HG02759 (cell line): ENCODE measurements around the gene TRIM16.
"Not testable (repeated sequence)": the region's sequence is repeated elsewhere in the genome, so short reads cannot be mapped to it uniquely, and the experiment has no call there.

ENCODE experiments used
- ATAC-seq: cut with Tn5 transposase; IDR thresholded peaks from one replicate; pipeline ENCODE4 v1.9.1; 2021; ENCODE audit warnings: mild to moderate bottlenecking, moderate library complexity; ENCODE audit not compliant: unreplicated experiment

TRIM16 gene

DNA sequence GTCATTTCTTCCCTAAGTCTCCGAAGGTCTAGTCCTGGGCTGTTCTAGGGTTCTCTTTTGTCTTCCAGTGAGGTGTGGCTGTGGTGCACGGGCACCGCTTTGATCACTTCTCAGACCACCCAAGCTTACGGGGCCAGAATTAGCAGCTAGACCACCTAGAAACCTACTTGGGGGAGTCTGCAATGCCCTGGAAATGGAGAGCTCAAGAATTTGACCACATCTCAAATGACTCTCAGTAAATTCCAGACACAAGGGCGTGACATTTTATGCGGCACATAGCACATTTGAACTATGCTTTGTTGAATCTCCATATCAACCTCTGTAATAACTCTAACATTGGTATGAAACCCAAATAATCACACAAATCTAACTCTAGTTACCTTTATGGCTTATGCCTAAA lies 24.9 kb downstream of the TRIM16 start:
- no peak for ATAC-seq

DNA sequence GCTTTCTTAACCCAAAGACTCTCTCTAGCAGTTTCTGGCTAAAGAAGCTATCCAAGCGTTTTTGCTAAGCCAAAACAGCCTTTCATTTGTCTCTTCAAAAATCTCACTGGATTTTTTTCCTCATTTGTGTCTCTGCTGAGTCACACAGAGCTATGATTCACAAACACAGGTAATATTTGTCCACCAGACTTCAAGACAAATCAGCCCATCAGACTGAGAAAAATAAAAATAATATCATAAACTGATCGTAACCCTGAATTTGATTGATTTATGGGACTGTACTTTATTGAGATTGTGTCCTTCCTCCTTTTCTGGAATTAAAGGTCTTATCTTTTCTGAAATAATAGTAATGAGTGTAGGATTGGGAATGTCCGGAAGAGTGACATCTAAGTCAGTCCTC lies 25.8 kb downstream of the TRIM16 start:
- ATAC-seq = no peak

DNA sequence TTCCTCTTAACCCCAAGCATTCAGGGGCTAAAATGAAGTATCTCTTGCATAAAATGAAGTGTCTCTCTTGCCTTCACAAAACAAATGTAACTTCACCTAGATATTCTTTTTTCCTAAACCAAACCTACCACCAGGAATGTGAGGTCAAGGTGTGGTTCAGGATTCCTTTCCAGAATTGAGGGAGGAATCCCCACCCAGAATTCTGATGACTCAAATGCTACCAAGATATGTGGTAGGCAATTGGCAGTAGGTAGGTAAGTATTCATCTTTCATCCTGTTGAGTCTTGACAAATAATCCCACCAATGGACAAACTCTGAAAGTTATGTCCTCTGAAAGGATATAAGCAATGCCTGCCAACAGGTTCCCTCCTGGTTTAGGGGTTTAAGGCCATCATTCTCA lies 26.2 kb downstream of the TRIM16 start:
- no peak for ATAC-seq

GRCh38 chr17:15654886-15655561 lies 29.1 kb downstream of the TRIM16 start:
- ATAC-seq = no peak

GRCh38 chr17:15654401-15654800 lies 29.7 kb downstream of the TRIM16 start:
- ATAC-seq = not testable (repeated sequence)

DNA sequence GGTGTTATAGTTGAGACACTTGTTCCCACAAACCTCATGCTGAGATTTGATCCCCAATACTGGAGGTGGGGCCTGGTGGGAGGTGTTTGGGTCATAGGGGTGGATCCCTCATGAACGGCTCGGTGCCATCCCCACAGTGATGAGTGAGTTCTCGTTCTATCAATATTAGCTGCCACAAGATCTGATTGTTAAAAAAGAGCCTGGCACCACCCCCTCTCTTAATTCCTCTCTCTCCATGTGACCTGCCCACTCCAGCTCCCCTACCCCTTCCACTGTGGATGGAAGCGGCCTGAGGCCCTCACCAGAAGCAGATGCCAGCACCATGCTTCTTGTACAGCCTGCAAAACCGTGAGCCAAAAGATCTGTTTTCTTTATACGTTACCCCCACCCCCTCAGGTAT lies 31.2 kb downstream of the TRIM16 start:
- no peak for ATAC-seq

DNA sequence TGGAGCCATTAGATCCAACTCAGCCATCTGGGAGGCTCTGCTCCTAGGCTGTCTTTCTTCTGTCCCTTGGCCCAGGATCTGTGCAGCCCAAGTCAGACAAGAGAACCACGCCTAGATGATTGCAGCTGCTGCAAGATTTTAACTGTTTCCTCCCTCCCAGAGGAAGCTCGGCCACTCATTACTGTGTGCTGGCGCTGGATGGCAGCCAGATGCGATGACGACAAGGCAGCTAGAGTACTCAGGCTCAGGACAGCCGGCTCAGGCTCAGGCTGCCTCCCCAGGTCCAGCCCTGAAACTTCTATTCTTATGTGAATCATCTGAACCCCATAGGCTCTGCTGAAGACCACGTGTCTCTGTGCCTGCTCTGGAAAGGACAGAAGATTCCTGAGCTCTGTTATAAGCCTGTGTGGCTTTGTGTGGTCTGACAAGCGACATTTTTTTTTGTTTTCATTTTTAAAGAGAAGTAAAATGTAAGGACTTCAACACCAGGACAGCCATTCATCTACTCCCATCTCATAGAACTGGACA lies 32.5 kb downstream of the TRIM16 start:
- peak; percentile 93 for ATAC-seq

GRCh38 chr17:15650741-15651582 lies 33.1 kb downstream of the TRIM16 start:
- ATAC-seq = no peak

DNA sequence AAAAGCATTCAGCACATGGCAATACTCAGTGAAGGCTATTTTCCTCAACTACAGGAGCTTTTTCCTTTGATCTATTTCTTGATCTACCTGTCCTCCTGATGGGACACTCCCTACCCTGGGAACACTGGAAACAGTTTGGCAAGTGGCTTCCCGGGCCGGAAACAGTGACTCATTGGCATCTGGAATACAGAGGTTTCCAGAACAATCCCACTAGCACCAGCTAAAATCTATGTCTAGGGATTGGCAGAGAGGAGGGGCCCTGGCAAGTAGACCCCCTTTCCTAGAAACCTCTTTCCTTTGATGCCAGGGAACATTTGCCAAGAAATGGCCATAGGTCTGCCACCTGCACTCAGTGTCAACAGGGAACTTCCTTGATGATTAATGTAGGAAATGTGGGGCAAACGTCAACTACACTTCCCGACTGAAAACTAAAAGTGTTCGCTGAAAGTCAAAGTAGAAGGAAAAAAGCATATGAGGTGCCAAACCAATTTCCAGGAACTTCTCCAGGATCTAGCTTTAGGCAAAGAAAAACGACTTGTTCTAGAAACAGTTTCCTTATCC lies 34.2 kb downstream of the TRIM16 start:
- ATAC-seq = no peak

DNA sequence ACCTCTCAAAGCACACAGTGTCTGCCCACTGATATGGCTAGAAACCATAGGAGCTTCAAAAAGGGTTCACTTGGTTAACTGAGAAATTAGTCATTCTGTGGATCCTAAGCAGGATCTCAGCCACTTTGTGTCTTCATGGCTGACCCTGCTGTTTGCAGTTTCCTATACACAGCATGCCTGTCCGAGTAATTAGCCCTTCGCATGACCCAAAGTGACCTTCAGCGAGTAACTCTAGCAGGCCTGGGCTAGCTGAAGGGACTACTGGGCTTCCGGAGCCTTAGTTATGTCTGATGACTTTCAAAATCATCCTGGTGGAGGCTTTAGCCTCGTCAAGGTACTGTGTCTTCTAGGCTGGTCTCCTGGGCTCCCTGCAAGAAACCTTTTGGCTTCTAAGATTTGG lies 35.7 kb downstream of the TRIM16 start:
- ATAC-seq = no peak

DNA sequence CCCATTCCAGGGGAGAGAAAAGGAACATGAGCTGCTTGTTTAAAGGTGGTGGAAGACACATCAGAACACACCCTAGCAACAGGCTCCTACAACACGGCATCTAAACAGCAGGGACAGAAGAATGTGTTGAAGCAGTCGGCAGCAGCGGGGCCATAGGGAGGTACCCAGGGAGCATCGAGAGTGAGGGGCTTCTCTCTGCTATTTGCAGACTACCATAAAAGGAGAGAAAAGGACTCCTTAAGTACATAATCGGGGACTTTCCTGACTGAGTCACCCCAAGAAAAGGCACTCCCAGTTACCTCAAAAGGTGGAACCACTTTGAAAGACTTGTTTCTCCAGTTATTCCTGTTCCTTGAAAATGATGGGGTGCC lies 38.2 kb downstream of the TRIM16 start:
- peak; percentile 31 for ATAC-seq

DNA sequence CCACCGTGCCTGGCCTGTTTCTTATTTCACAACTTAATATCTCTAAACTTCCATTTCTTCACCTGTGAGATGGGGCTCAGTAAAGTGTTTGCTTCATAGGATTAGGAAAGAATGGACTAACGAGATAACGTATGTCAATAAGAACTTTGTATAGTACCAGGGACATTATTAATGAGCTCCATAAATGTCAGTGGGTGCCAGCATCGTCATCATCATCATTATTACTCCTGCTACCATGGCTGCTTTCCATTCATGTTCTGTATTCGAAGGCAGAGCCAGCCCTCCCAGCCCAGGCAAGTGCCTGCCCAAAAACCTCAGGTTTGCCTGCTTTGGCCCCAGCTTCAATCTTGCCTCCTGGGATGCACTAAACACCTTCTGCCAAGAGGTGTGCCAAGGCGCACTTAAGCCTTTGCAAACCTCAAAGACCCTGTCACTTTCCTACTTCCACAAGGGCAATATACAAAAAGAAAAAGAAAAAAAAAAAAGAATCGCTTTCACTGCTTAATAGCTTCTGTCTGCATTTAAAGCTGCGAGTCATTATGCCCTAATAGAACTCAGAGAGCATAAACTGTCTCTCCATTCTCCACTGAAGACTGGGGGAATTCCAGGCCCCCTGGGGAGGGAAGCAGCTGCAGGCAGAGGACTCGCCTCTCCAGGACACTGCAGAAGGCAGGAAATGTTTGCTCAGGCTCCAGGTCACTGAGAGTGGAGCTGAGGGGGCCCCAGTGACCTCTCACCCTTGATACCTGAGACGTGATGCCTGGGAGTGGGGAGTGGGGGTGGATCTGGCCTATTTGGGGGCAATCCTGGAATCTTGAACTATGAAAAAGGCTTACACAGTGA lies 38.8 kb downstream of the TRIM16 start:
- peak; percentile 55 for ATAC-seq

- ATAC-seq = not testable (repeated sequence)
Measured at GRCh38 chr17:15642505-15643251, 41.4 kb downstream of the TRIM16 start.

GRCh38 chr17:15642014-15642413 lies 42.1 kb downstream of the TRIM16 start:
- not testable (repeated sequence) for ATAC-seq

DNA sequence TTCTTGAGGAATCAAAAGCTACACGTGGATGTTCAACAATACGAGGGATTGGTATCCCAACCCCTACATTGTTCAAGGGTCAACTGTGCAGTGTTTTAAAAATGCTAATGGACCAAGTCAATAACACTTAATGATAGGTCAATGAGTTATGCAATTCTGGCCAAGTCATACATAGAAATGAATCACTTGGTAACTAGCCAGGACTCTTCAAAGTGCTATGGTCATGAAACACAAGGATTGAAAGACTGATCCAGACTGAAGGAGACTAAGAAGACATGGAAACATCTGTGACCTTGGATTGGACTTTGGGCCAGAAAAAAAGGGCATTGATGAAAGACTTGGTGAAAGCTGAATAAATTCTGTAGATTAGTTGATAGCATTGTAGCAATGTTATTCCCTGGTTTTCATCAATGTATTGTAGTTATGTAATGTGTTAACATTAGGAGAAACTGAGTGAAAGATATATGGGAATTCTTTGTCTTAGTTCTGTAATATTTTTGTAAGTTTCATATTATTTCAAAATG lies 53.1 kb downstream of the TRIM16 start:
- ATAC-seq = not testable (repeated sequence)

DNA sequence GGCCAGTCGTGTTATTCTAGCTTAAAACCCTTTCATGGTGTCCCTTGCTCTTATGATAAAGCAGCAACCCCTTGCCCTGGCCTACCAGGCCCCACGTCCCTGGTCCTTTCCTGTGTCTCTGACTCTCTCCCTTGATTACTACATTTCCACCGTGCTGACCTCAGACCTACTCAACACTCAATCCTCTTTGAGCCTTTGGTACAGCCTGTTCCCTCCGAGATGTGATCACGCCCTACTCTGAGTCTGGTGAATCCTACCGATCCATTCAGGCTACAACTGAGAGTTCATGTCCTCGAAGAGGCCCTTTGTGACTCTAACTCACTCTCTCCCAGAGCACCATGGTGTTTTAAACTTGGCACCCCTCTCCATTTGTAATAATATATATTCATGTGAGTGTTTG lies 54.1 kb downstream of the TRIM16 start:
- not testable (repeated sequence) for ATAC-seq

GRCh38 chr17:15623661-15624209 lies 60.4 kb downstream of the TRIM16 start:
- ATAC-seq = not testable (repeated sequence)

GRCh38 chr17:15623255-15623654 lies 60.9 kb downstream of the TRIM16 start:
- ATAC-seq = not testable (repeated sequence)

DNA sequence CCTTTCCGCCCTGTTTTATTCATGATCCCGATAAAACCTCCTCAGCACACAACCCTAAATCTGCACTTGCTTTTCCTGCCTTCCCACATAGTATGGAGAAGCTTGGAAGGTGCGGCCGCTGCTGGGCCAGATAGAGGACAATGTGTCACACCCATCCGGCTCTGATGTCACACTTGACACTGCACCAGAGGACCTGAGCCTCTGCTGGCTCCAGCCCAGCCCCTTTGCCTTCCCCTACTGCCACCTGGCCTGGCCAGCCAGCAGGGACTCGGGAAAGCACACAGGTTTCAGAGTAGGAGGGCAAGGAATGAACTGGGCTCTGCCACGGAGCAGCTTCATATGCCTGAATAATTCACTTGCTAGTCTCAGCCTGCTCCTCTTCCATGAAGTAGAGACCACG lies 62.0 kb downstream of the TRIM16 start:
- ATAC-seq = not testable (repeated sequence)
